ENCODE results near the gene PRKCQ.

DNA sequence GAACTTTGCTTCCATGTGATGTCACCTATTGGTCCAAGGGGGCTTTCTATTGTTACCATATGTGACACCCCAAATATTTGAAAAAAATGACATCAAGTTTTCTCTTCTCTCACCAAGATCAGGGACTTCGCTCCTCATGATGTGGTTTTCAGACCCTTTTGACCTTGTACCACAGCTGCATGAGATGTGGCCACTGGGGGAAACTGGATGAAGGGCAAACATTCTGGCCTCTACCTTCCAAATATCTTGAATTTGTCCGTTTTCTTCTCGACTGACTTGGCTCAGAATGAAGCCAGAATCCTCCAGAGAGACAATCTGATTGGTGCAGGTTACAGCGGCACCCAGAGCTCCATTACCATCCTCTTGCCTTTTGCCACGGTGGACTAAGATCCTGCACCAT, 122.7 kb downstream of the PRKCQ start:
- TF ChIP-seq SP1 (IDR thresholded peaks at IDR 0.05) (no peak), RXRA (IDR thresholded peaks at IDR 0.05) (no peak), JUND (IDR thresholded peaks at IDR 0.05) (no peak)
- TF ChIP-seq, protein P1, sequence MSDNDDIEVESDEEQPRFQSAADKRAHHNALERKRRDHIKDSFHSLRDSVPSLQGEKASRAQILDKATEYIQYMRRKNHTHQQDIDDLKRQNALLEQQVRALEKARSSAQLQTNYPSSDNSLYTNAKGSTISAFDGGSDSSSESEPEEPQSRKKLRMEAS (IDR thresholded peaks at IDR 0.05), result no peak
- TF ChIP-seq, protein P2, sequence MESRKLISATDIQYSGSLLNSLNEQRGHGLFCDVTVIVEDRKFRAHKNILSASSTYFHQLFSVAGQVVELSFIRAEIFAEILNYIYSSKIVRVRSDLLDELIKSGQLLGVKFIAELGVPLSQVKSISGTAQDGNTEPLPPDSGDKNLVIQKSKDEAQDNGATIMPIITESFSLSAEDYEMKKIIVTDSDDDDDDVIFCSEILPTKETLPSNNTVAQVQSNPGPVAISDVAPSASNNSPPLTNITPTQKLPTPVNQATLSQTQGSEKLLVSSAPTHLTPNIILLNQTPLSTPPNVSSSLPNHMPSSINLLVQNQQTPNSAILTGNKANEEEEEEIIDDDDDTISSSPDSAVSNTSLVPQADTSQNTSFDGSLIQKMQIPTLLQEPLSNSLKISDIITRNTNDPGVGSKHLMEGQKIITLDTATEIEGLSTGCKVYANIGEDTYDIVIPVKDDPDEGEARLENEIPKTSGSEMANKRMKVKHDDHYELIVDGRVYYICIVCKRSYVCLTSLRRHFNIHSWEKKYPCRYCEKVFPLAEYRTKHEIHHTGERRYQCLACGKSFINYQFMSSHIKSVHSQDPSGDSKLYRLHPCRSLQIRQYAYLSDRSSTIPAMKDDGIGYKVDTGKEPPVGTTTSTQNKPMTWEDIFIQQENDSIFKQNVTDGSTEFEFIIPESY (IDR thresholded peaks at IDR 0.05), result no peak

Data from liver (tissue), 2 donors.